ENCODE data around the gene EVA1A.
"Not testable (repeated sequence)": the region's sequence is repeated elsewhere in the genome, so short reads cannot be mapped to it uniquely, and the experiment has no call there.

Gene EVA1A

DNA sequence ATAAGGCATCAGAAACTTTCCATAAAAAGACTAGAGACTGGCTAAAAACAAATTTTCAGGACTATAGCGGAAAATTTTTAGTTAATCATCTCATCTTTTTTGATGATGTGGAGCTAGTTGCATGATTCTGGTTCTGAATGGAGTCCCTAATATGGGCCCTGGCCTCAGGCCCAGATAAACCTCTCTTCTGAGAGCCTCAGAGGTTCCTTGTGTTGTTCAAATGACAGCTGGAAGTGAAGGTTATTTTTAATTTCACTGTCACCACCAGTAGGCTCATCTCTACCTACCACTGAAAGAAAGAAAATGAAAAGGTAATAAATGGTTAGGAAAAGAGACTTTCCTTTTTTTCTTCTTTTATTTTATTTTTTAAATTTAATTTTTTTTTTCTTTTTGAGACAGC, 75.9 kb downstream of the EVA1A start:
- no peak for DNase-seq (ENCODE audit: low read depth in 2 of 2)

- no peak for DNase-seq (ENCODE audit: low read depth in 2 of 2)
Measured at GRCh38 chr2:75483878-75484277, 76.9 kb downstream of the EVA1A start.

- DNase-seq (ENCODE audit: low read depth in 2 of 2): no peak
Measured at GRCh38 chr2:75482398-75482797, 78.3 kb downstream of the EVA1A start.

DNA sequence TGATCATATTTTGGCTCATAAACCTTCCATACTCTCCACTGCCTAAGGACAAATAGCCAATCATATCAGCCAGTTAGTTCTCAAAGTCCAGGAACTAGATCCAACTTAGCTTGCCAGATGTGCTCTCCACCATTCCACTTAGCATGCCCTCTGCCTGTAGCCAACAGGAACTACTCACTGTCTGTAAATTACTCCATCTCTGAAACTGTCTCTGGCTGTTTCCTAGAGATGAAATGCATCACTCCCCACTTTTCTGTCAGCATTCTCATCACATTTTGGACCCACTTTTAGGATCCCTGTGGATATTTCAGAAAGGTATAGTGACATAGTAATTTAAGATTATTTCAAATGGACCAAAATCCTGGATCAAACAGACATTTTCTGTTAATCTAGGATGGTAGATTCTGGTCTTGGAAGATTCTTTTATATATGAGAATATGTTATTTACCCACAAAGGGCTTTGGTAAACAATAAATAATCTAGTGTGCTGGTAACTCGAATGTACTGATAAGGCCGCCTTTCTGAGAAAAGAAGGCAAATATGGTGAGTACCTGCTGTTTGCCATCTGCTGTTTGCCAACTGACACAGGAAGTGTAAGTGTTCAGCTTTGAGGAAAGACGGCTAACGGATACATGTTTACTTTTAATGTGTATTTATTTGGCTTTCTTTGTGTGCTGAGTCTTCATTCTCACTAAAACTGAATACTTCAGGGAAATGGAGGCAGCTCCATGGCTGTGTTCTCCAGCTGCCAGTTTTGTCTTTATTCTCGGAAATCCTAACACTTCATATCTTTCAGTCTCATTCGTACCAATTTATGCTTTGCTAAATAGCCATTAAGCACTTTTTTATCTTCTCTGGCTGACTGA, 79.5 kb downstream of the EVA1A start:
- DNase-seq (ENCODE audit: low read depth in 2 of 2): no peak

DNA sequence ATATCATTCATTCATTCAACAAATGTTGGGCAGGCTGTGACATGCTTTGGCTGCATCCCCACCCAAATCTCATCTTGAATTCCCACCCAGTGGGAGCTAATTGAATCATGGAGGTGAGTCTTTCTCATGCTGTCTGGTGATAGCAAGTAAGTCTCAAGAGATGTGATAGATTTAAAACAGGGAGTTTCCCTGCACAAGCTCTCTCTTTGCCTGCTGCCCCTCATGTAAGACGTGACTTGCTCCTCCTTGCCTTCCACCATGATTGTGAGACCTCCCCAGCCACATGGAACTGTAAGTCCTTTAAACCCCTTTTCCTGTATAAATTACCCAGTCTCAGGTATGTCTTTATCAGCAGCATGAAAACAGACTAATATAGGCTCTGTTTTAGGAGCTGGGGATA, 83.0 kb downstream of the EVA1A start:
- DNase-seq (ENCODE audit: low read depth in 2 of 2): not testable (repeated sequence)

- DNase-seq (ENCODE audit: low read depth in 2 of 2): no peak
Measured at GRCh38 chr2:75476761-75477160, 84.0 kb downstream of the EVA1A start.

GRCh38 chr2:75475976-75476375, 84.8 kb downstream of the EVA1A start:
- DNase-seq (ENCODE audit: low read depth in 2 of 2): no peak

DNA sequence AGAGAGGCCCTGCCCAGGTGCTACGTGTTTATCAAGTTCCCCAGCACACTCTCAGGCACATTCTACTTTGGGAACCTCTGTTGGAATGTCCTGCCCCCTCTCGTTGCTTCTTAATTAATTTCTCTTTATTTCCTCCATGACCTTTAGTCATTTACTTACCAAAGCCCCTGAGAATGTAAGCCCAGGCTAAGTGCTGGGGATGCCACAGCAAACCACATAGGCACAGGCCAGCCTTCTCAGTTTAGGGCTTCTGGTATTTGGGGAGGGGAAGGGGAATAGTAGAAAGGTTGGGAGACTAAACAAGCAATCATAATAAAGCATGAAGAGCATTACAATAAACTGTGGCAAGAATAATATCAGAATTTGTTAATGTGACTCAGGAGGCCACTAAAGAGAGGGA, 85.7 kb downstream of the EVA1A start:
- no peak for DNase-seq (ENCODE audit: low read depth in 2 of 2)

- DNase-seq (ENCODE audit: low read depth in 2 of 2): no peak
Measured at GRCh38 chr2:75474115-75474514, 86.6 kb downstream of the EVA1A start.

DNA sequence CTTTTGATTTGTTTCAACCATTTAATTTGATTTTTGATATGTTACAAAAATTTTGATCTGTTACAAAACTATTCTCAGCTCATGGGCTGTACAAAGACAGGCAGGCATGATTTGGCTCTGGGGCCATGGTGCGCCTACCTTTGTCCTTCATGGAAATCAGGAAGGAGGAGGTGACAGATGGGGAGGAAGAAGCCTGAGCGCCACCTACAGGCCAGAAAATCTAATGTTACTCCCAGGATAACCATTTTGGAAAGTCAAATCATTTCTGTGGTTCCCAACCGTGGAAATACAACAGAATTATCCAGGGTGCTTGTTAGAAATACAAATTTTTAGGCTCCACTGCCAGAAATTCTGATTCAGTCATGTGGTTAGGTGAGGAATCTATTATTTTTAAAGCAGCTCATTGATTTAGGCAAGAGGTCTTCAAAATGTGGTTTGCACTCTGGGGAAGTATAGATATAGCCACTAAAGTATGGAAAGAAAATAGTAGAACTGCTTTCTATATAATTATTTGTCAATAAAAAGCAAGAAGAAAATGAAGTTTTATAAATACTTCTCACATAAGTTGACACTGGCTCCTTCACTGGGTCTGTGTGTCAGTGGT, 93.9 kb downstream of the EVA1A start:
- DNase-seq (ENCODE audit: low read depth in 2 of 2): peak in 1 of 2 experiments; percentile 3

GRCh38 chr2:75465317-75465984, 95.3 kb downstream of the EVA1A start:
- no peak for DNase-seq (ENCODE audit: low read depth in 2 of 2)

GRCh38 chr2:75464348-75464946, 96.3 kb downstream of the EVA1A start:
- DNase-seq (ENCODE audit: low read depth in 2 of 2): no peak

DNA sequence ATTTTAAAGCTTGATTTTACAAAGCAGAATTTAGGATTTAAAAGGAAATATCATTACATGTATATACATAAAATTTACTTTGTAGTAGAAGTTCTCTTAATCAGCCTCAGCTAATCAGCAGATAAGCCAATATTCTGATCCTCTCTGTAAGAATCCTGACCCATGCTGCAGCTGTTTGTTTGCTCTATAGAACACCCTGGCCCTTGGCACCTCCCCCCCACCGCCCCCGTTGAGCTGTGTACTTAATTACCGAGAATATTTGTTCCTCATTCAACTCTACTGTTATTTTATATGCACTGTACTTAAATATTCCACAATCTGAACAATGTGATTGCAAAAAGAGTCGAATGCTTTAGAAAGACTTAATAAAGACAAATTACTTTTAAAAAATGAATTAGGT, 98.0 kb downstream of the EVA1A start:
- no peak for DNase-seq (ENCODE audit: low read depth in 2 of 2)

DNA sequence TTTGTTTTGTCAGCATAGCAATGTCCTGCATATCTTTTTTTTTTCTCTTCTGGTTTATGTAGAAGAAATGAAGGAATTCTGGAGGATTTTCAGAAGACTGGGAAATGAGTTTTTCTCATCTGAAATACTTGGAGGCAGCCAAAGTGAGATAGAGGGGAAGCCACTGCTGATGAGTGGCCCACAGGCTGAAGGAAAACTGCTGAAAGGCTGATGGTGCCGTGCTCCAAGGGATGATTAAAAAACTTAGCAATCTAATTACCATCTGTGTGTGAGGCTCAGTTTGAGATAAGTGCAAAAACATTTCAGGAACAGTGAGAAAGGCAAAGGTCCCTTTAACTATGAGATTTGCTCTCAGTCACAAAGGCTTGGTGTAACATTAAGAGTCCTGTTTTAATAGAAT, 98.5 kb downstream of the EVA1A start:
- no peak for DNase-seq (ENCODE audit: low read depth in 2 of 2)

DNA sequence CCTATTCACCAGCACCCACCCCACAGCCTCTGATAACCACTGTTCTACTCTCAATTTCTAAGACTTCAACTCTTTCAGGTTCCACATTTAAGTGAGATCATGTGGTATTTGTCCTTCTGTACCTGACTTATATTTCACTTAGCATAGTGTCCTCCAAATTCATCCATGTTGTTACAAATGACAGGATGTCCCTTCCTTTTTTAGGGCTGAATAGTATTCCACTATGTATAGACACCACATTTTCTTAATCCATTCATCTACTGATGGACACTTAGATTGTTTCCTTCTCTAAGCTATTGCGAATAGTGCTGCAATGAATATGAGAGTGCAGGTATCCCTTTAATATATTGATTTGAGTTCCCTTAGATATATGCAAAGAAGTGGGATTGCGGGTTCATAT, 100.1 kb downstream of the EVA1A start:
- no peak for DNase-seq (ENCODE audit: low read depth in 2 of 2)

GRCh38 chr2:75459565-75460310, 101.0 kb downstream of the EVA1A start:
- no peak for DNase-seq (ENCODE audit: low read depth in 2 of 2)

- no peak for DNase-seq (ENCODE audit: low read depth in 2 of 2)
Measured at GRCh38 chr2:75458201-75458600, 102.5 kb downstream of the EVA1A start.

DNA sequence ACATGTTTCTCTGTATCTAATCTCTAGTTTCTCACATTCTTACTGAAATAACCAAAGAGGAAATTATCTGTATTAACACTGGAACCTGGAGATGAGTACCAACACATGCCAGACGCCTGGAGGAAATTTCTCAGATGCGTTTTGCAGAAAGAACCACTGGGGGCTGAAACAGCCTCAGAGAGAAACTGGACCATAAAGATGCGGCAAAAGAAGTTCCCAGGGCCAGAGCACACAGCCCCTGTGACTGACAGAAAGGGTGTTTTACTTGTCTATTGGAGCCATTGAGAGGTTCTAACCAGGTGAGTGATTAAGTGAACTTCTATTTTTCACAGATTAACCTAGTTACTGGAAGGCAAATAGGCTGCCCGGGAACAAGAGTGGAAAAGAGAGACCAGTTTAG, 103.9 kb downstream of the EVA1A start:
- DNase-seq (ENCODE audit: low read depth in 2 of 2): no peak

DNA sequence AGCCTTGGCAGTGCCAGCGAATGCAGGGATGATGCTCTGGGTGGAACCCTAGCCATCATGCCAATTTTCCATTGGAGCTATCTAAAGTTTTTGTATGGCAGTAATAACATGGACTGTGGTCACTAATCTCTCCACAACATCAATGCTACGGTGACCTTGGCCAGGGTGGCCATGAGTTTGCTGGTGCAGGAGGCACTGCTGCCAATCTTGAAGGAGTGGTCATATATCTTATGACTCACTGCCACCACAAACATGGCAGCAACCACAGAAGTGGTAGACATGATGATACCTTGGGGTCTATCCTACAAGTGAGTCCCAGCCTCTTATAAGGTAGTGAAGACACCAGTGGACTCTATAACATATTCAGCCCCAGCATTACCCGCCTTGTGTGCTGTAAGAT, 104.6 kb downstream of the EVA1A start:
- DNase-seq (ENCODE audit: low read depth in 2 of 2): no peak

- no peak for DNase-seq (ENCODE audit: low read depth in 2 of 2)
Measured at GRCh38 chr2:75454241-75454620, 106.5 kb downstream of the EVA1A start.

DNA sequence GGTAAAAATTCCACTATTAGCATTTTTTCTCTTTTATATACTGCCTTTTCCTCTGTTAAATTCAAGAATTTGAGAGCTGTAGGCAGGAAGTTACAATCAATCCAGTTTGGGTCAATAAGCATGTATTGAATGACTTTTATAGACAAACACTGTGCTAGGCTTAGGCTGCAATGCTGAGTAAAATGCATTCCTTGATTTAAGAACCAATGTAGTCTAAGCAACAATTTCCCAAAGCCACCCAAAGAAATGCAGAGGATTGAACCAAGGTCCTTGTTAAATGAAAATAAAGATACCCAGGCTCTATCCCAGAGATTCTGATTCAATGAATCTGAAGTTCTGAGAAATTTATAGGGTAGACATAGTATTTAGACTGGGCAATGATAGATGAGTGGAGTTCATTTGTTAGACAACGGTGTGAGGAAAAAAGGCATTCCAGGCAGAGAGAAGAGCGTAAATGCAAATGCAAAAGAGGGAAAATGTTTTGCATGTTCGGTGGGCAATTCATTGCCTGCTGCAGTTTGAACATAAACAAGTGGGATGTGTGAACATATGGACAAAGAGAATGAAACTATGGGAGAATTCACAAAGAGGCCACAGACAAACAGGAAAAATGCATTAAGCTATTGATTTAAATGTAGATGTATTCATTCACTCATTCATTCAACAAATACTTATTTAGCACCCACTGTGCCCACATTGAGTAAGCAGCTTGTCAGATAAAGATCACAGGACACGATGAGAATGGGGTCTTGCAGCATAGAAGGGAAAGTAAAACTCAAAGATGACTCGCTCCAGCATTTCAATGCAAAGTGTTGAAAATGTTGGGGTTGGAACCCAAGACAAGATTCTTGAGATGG, 107.1 kb downstream of the EVA1A start:
- no peak for DNase-seq (ENCODE audit: low read depth in 2 of 2)
